Measurements from ENCODE around the gene ERBB2. TPM values are rescaled to one million over a fixed set of nuclear protein-coding genes. Genes with fewer than 3 reads are reported as not detected.

Gene ERBB2
- total and polyA plus RNA-seq, 9 of the 15 experiments (the other 6 are each of a cell fraction or from before 2014, with no cell fraction given), result 0.74 to 5.6 (median 3.3) TPM

DNA sequence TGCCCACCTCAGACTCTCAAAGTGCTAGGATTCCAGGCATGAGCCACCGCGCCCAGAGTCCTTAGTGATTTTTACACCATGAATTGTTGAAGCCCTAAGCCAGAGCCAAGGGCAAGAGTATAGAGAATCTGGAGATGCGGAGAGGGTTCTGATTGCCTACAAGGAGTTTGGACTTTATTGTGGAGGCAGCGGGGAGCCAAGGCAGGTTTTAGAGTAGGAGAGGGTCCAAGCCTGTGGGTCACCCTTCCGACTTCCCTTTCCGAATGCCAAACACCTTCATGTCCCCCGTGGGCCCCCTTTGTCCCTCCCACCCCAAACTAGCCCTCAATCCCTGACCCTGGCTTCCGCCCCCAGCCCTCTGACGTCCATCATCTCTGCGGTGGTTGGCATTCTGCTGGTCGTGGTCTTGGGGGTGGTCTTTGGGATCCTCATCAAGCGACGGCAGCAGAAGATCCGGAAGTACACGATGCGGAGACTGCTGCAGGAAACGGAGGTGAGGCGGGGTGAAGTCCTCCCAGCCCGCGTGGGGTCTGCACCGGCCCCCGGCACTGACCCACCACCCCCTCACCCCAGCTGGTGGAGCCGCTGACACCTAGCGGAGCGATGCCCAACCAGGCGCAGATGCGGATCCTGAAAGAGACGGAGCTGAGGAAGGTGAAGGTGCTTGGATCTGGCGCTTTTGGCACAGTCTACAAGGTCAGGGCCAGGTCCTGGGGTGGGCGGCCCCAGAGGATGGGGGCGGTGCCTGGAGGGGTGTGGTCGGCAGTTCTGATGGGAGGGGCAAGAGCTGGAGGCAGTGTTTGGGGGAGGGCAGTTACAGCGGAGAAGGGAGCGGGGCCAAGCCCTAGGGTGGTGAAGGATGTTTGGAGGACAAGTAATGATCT is 23.3 kb downstream of the ERBB2 start (continued):
- TF ChIP-seq, protein P1, sequence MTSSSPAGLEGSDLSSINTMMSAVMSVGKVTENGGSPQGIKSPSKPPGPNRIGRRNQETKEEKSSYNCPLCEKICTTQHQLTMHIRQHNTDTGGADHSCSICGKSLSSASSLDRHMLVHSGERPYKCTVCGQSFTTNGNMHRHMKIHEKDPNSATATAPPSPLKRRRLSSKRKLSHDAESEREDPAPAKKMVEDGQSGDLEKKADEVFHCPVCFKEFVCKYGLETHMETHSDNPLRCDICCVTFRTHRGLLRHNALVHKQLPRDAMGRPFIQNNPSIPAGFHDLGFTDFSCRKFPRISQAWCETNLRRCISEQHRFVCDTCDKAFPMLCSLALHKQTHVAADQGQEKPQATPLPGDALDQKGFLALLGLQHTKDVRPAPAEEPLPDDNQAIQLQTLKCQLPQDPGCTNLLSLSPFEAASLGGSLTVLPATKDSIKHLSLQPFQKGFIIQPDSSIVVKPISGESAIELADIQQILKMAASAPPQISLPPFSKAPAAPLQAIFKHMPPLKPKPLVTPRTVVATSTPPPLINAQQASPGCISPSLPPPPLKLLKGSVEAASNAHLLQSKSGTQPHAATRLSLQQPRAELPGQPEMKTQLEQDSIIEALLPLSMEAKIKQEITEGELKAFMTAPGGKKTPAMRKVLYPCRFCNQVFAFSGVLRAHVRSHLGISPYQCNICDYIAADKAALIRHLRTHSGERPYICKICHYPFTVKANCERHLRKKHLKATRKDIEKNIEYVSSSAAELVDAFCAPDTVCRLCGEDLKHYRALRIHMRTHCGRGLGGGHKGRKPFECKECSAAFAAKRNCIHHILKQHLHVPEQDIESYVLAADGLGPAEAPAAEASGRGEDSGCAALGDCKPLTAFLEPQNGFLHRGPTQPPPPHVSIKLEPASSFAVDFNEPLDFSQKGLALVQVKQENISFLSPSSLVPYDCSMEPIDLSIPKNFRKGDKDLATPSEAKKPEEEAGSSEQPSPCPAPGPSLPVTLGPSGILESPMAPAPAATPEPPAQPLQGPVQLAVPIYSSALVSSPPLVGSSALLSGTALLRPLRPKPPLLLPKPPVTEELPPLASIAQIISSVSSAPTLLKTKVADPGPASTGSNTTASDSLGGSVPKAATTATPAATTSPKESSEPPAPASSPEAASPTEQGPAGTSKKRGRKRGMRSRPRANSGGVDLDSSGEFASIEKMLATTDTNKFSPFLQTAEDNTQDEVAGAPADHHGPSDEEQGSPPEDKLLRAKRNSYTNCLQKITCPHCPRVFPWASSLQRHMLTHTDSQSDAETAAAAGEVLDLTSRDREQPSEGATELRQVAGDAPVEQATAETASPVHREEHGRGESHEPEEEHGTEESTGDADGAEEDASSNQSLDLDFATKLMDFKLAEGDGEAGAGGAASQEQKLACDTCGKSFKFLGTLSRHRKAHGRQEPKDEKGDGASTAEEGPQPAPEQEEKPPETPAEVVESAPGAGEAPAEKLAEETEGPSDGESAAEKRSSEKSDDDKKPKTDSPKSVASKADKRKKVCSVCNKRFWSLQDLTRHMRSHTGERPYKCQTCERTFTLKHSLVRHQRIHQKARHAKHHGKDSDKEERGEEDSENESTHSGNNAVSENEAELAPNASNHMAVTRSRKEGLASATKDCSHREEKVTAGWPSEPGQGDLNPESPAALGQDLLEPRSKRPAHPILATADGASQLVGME (CRISPR knock-in tag; IDR thresholded peaks at IDR 0.05), result no peak
- TF ChIP-seq JUND (IDR thresholded peaks at IDR 0.05; ENCODE audit: borderline replicate concordance, low read depth, low read length) (no peak), JUND (tag; IDR thresholded peaks at IDR 0.05; ENCODE audit: borderline replicate concordance, low read depth, low read length) (no peak), ZNF696 (CRISPR knock-in tag; conservative IDR thresholded peaks at IDR 0.05) (no peak), ZNF75A (CRISPR knock-in tag; IDR thresholded peaks at IDR 0.05) (no peak), ZNF232 (CRISPR knock-in tag; IDR thresholded peaks at IDR 0.05) (no peak)
- TF ChIP-seq, protein P2, sequence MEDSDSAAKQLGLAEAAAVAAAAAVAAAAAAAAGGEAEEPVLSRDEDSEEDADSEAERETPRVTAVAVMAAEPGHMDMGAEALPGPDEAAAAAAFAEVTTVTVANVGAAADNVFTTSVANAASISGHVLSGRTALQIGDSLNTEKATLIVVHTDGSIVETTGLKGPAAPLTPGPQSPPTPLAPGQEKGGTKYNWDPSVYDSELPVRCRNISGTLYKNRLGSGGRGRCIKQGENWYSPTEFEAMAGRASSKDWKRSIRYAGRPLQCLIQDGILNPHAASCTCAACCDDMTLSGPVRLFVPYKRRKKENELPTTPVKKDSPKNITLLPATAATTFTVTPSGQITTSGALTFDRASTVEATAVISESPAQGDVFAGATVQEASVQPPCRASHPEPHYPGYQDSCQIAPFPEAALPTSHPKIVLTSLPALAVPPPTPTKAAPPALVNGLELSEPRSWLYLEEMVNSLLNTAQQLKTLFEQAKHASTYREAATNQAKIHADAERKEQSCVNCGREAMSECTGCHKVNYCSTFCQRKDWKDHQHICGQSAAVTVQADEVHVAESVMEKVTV (CRISPR knock-in tag; IDR thresholded peaks at IDR 0.05), result no peak
